Measurements from ENCODE around the gene MYH9. TPM values are rescaled to one million over a fixed set of nuclear protein-coding genes. Genes with fewer than 3 reads are reported as not detected.
"Not testable (repeated sequence)": the region's sequence is repeated elsewhere in the genome, so short reads cannot be mapped to it uniquely, and the experiment has no call there.

Gene MYH9
- total RNA-seq, 2 experiments from 2014 or later = 624 to 679 TPM

- ChIA-PET CTCF (interaction anchor here (1.1 to 5.2 kb wide), 9 partner anchors 7 to 84 kb away, joined by 3 to 35 read pairs (median 11); partner anchors contain the start of gene APOL2), POLR2A (interaction anchor here (1.0 to 2.1 kb wide), 3 partner anchors 16 to 53 kb away, joined by 4 to 6 read pairs (median 4); no protein-coding TSS in a partner anchor)
- H3K27me3 Mint-ChIP-seq = no peaks in the 10 kb centered on the region
- peaks cover 22% of the 10 kb centered on the region for H3K4me1 Mint-ChIP-seq (ENCODE audit: low read depth)
- peaks cover 30% of the 10 kb centered on the region for H3K36me3 Mint-ChIP-seq (ENCODE audit: low read depth)
- no peaks in the 10 kb centered on the region for H3K9me3 Mint-ChIP-seq
- DNase-seq = no peak
- no peak overlapping the region for H3K27ac Mint-ChIP-seq
- no peak for TF ChIP-seq CTCF (IDR thresholded peaks at IDR 0.05)
- intact Hi-C loops (cut with micrococcal nuclease) = no loop called here
- no peak for ATAC-seq
- H3K4me3 Mint-ChIP-seq = no peak overlapping the region
Observed at GRCh38 chr22:36279219-36279666, 108.5 kb downstream of the MYH9 start.

GRCh38 chr22:36277482-36278291 is 110.1 kb downstream of the MYH9 start:
- H3K9me3 Mint-ChIP-seq = no peaks in the 10 kb centered on the region
- peak overlapping the region; percentile 22 for H3K27ac Mint-ChIP-seq
- TF ChIP-seq CTCF (IDR thresholded peaks at IDR 0.05) = peak; percentile 71
- peak; percentile 83 for DNase-seq
- H3K4me3 Mint-ChIP-seq = no peak overlapping the region
- CTCF ChIA-PET = interaction anchor here (0.7 to 5.2 kb wide), 27 partner anchors 8 to 233 kb away, joined by 3 to 35 read pairs (median 4); partner anchors contain the start of genes APOL2 and APOL3
- intact Hi-C loops (cut with micrococcal nuclease) = no loop called here
- H3K36me3 Mint-ChIP-seq (ENCODE audit: low read depth) = peaks cover 22% of the 10 kb centered on the region
- POLR2A ChIA-PET = interaction anchor here (0.7 to 2.3 kb wide), 13 partner anchors 9 to 220 kb away, joined by 3 to 15 read pairs (median 3); no protein-coding TSS in a partner anchor
- peak; percentile 88 for ATAC-seq
- no peaks in the 10 kb centered on the region for H3K27me3 Mint-ChIP-seq
- peaks cover 24% of the 10 kb centered on the region for H3K4me1 Mint-ChIP-seq (ENCODE audit: low read depth)

- intact Hi-C loops (cut with micrococcal nuclease) = no loop called here
- CTCF ChIA-PET = interaction anchor here (0.8 to 5.2 kb wide), 8 partner anchors 12 to 212 kb away, joined by 3 to 29 read pairs (median 4); partner anchors contain the start of gene APOL2
- no peak for TF ChIP-seq CTCF (IDR thresholded peaks at IDR 0.05)
- POLR2A ChIA-PET = interaction anchor here (0.9 to 1.6 kb wide), 2 partner anchors 9 to 12 kb away, joined by 3 to 5 read pairs; no protein-coding TSS in a partner anchor
- DNase-seq (no peak), ATAC-seq (no peak)
- H3K27ac Mint-ChIP-seq = no peak overlapping the region
- H3K27me3 Mint-ChIP-seq = no peaks in the 10 kb centered on the region
- H3K4me1 Mint-ChIP-seq (ENCODE audit: low read depth) = peaks cover 24% of the 10 kb centered on the region
- no peaks in the 10 kb centered on the region for H3K9me3 Mint-ChIP-seq
- no peak overlapping the region for H3K4me3 Mint-ChIP-seq
- peaks cover 4% of the 10 kb centered on the region for H3K36me3 Mint-ChIP-seq (ENCODE audit: low read depth)
Observed at GRCh38 chr22:36274531-36274930, 113.2 kb downstream of the MYH9 start.

- H3K36me3 Mint-ChIP-seq (ENCODE audit: low read depth); H3K4me3 Mint-ChIP-seq; H3K27ac Mint-ChIP-seq; DNase-seq; H3K9me3 Mint-ChIP-seq; ATAC-seq; intact Hi-C loops (cut with micrococcal nuclease); H3K27me3 Mint-ChIP-seq: not testable (repeated sequence)
- CTCF ChIA-PET = interaction anchor here (1.9 kb wide), 1 partner anchor 29 kb away, joined by 5 read pairs; no protein-coding TSS in a partner anchor
- POLR2A ChIA-PET = interaction anchor here (0.6 to 1.2 kb wide), 2 partner anchors 9 to 814 kb away, joined by 3 to 4 read pairs; no protein-coding TSS in a partner anchor
- peaks cover 11% of the 10 kb centered on the region for H3K4me1 Mint-ChIP-seq (ENCODE audit: low read depth)
Observed at GRCh38 chr22:36271951-36272350, 115.8 kb downstream of the MYH9 start.

- ChIA-PET CTCF (interaction anchor here (1.3 to 1.9 kb wide), 2 partner anchors 17 to 30 kb away, joined by 3 to 5 read pairs; no protein-coding TSS in a partner anchor), POLR2A (interaction anchor here (1.2 kb wide), 1 partner anchor 10 kb away, joined by 4 read pairs; no protein-coding TSS in a partner anchor)
Observed at GRCh38 chr22:36271231-36271630, 116.5 kb downstream of the MYH9 start.

More at GRCh38 chr22:36271231-36271630, 116.5 kb downstream of the MYH9 start:
- H3K36me3 Mint-ChIP-seq (ENCODE audit: low read depth); H3K27me3 Mint-ChIP-seq; intact Hi-C loops (cut with micrococcal nuclease); H3K27ac Mint-ChIP-seq; DNase-seq; H3K9me3 Mint-ChIP-seq; H3K4me1 Mint-ChIP-seq (ENCODE audit: low read depth); H3K4me3 Mint-ChIP-seq; ATAC-seq: not testable (repeated sequence)
